ENCODE data around the gene KCP. TPM values are rescaled to one million over a fixed set of nuclear protein-coding genes. Genes with fewer than 3 reads are reported as not detected.

KCP gene
- polyA plus RNA-seq, 1 of the 3 experiments (the other 2 are of a cell fraction) = not detected

DNA sequence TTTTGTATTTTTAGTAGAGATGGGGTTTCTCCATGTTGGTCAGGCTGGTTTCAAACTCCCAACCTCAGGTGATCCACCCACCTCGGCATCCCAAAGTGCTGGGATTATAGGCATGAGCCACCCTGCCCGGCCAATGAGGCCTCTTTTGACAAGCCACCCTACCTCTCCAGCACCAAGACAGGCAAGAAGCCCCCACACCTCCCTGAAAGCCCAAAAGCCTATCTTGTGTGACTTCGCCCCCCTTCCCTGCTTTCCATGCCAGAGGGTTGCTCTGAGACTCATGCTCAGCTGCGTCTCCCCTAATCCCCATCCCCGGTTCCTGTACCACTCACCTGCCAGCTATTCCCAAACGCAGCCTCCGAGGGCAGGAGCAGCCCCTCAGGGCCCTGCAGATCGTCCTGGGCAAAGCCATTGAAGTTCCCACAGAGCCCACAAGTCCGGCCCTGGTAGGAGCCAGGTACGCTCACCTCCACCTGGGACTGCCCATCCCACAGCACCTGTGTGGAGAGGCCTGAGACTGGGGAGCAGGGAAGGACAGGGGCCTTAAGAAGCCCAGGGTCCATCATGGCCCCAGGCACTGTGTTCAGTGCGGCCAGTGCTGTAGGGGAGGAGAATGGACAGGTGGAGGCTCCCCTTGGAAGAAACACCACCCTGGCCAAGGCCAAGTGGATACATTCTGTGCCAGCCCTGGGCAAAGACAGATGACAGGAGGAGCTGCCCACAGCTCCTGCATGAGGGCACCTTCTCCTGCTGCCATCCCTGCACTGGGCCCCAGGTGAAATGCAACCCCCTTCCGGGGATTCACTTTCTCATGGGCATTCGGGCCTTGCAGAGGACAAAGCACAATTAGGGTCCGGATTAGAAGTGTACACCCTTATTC, 32.0 kb downstream of the KCP start:
- no peak overlapping the region for H3K27ac ChIP-seq (ENCODE audit: low read depth in 2 of 2, low read length in 1 of 2)
- H4K20me1 ChIP-seq (ENCODE audit: insufficient read depth) = no peaks in the 10 kb centered on the region
- peaks cover 0 to 24% of the 10 kb centered on the region in 2 experiments; a peak in 1 of 4 replicates for H3K4me1 ChIP-seq (ENCODE audit: control insufficient read depth in 1 of 2, insufficient read depth in 2 of 2, low read depth in 1 of 2, low read length in 1 of 2)
- H3K79me2 ChIP-seq (ENCODE audit: insufficient read depth) = no peaks in the 10 kb centered on the region
- H3K9ac ChIP-seq = no peak overlapping the region
- 79% methylated on average over 13 of the region's 14 CpGs for WGBS (ENCODE audit: low lambda C conversion rate)
- DNase-seq = no peak
- ChIA-PET CTCF (interaction anchor here (0.9 to 12.3 kb wide), 27 partner anchors 8 to 531 kb away, joined by 3 to 181 read pairs (median 7); partner anchors contain the start of genes ATP6V1F and METTL2B), POLR2A (no interaction called here)
- H3K9me2 ChIP-seq = no peaks in the 10 kb centered on the region
- no peaks in the 10 kb centered on the region for H3K36me3 ChIP-seq (replicated peaks in 1 of 2; ENCODE audit: control insufficient read depth in 1 of 2, insufficient read depth in 2 of 2, low read length in 1 of 2)
- H3K27me3 ChIP-seq (ENCODE audit: insufficient read depth) = no peaks in the 10 kb centered on the region
- TF ChIP-seq FOXJ3 (CRISPR knock-in tag; IDR thresholded peaks at IDR 0.05) (no peak), SMC3 (IDR thresholded peaks at IDR 0.05; ENCODE audit: low read depth, low read length) (no peak), YY1 (IDR thresholded peaks at IDR 0.05; ENCODE audit: low read depth) (no peak), POLR2AphosphoS5 (IDR thresholded peaks at IDR 0.05; ENCODE audit: low read depth, low read length) (no peak), MXI1 (IDR thresholded peaks at IDR 0.05; ENCODE audit: low read depth, low read length) (no peak), NRF1 (IDR thresholded peaks at IDR 0.05; ENCODE audit: low read depth, low read length) (no peak)
- TF ChIP-seq, protein P1, sequence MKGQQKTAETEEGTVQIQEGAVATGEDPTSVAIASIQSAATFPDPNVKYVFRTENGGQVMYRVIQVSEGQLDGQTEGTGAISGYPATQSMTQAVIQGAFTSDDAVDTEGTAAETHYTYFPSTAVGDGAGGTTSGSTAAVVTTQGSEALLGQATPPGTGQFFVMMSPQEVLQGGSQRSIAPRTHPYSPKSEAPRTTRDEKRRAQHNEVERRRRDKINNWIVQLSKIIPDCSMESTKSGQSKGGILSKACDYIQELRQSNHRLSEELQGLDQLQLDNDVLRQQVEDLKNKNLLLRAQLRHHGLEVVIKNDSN (IDR thresholded peaks at IDR 0.05; ENCODE audit: borderline replicate concordance, low read depth) = no peak
- TF ChIP-seq, protein P2, sequence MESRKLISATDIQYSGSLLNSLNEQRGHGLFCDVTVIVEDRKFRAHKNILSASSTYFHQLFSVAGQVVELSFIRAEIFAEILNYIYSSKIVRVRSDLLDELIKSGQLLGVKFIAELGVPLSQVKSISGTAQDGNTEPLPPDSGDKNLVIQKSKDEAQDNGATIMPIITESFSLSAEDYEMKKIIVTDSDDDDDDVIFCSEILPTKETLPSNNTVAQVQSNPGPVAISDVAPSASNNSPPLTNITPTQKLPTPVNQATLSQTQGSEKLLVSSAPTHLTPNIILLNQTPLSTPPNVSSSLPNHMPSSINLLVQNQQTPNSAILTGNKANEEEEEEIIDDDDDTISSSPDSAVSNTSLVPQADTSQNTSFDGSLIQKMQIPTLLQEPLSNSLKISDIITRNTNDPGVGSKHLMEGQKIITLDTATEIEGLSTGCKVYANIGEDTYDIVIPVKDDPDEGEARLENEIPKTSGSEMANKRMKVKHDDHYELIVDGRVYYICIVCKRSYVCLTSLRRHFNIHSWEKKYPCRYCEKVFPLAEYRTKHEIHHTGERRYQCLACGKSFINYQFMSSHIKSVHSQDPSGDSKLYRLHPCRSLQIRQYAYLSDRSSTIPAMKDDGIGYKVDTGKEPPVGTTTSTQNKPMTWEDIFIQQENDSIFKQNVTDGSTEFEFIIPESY (IDR thresholded peaks at IDR 0.05; ENCODE audit: borderline replicate concordance, low read depth) = no peak
- H3F3A ChIP-seq (replicated peaks; ENCODE audit: insufficient read depth) = peaks cover 8% of the 10 kb centered on the region
- H3K4me3 ChIP-seq (ENCODE audit: low read depth in 2 of 2, low read length in 1 of 2) = no peak overlapping the region
- no peak overlapping the region for H2AFZ ChIP-seq (ENCODE audit: low read depth)
- H3K9me3 ChIP-seq = no peaks in the 10 kb centered on the region
- H3K4me2 ChIP-seq = no peak overlapping the region

DNA sequence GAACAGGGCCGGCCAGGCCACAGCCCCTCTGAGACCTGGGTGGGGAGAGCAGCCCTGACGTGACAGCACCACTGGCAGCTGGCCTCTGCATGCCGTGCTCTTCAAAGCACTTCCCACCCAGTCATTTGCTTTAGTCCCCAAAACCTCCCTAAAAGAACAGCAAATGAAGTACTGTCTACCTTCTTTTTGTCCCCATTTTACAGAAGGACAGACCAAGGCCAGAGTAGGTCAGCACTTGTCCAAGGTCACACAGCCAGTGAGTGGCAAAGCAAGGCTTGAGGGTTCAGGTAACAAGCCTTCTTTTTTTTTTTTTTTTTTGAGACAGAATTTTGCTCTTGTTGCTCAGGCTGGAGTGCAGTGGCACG, 32.8 kb downstream of the KCP start:
- Histone ChIP-seq H3K27ac (ENCODE audit: low read depth in 2 of 2, low read length in 1 of 2) (no peak overlapping the region), H3K36me3 (replicated peaks in 1 of 2; ENCODE audit: control insufficient read depth in 1 of 2, insufficient read depth in 2 of 2, low read length in 1 of 2) (no peaks in the 10 kb centered on the region), H3K9me3 (no peaks in the 10 kb centered on the region), H3K4me2 (no peak overlapping the region), H3K9me2 (no peaks in the 10 kb centered on the region), H3K9ac (no peak overlapping the region), H4K20me1 (ENCODE audit: insufficient read depth) (no peaks in the 10 kb centered on the region), H2AFZ (ENCODE audit: low read depth) (no peak overlapping the region), H3K27me3 (ENCODE audit: insufficient read depth) (no peaks in the 10 kb centered on the region), H3K79me2 (ENCODE audit: insufficient read depth) (no peaks in the 10 kb centered on the region), H3K4me3 (ENCODE audit: low read depth in 2 of 2, low read length in 1 of 2) (no peak overlapping the region), H3F3A (replicated peaks; ENCODE audit: insufficient read depth) (peaks cover 8% of the 10 kb centered on the region), H3K4me1 (ENCODE audit: control insufficient read depth in 1 of 2, insufficient read depth in 2 of 2, low read depth in 1 of 2, low read length in 1 of 2) (peaks cover 0 to 24% of the 10 kb centered on the region in 2 experiments; a peak in 1 of 4 replicates)
- 96% methylated on average over 3 of the region's 4 CpGs for WGBS (ENCODE audit: low lambda C conversion rate)
- CTCF ChIA-PET = interaction anchor here (1.0 to 12.3 kb wide), 9 partner anchors 7 to 451 kb away, joined by 3 to 181 read pairs (median 32); a partner anchor contains a TSS
- POLR2A ChIA-PET = no interaction called here
- DNase-seq = no peak
- TF ChIP-seq RFX5 (IDR thresholded peaks at IDR 0.05; ENCODE audit: low read length) (no peak), FOSL2 (IDR thresholded peaks at IDR 0.05; ENCODE audit: borderline replicate concordance, low read depth) (no peak), FOXM1 (IDR thresholded peaks at IDR 0.05; ENCODE audit: low read depth) (no peak), NFIC (IDR thresholded peaks at IDR 0.05; ENCODE audit: borderline replicate concordance) (no peak), MEF2A (IDR thresholded peaks at IDR 0.05; ENCODE audit: borderline replicate concordance, low read depth) (no peak), NRF1 (IDR thresholded peaks at IDR 0.05; ENCODE audit: low read depth, low read length) (no peak), GABPA (IDR thresholded peaks at IDR 0.05; ENCODE audit: low read depth) (no peak), MXI1 (IDR thresholded peaks at IDR 0.05; ENCODE audit: low read depth, low read length) (no peak), FOXJ3 (CRISPR knock-in tag; IDR thresholded peaks at IDR 0.05) (no peak)
- TF ChIP-seq, protein P3, sequence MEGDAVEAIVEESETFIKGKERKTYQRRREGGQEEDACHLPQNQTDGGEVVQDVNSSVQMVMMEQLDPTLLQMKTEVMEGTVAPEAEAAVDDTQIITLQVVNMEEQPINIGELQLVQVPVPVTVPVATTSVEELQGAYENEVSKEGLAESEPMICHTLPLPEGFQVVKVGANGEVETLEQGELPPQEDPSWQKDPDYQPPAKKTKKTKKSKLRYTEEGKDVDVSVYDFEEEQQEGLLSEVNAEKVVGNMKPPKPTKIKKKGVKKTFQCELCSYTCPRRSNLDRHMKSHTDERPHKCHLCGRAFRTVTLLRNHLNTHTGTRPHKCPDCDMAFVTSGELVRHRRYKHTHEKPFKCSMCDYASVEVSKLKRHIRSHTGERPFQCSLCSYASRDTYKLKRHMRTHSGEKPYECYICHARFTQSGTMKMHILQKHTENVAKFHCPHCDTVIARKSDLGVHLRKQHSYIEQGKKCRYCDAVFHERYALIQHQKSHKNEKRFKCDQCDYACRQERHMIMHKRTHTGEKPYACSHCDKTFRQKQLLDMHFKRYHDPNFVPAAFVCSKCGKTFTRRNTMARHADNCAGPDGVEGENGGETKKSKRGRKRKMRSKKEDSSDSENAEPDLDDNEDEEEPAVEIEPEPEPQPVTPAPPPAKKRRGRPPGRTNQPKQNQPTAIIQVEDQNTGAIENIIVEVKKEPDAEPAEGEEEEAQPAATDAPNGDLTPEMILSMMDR (IDR thresholded peaks at IDR 0.05) = no peak
- TF ChIP-seq, protein P2 (IDR thresholded peaks at IDR 0.05; ENCODE audit: borderline replicate concordance, low read depth) = no peak
- TF ChIP-seq, protein P1 (IDR thresholded peaks at IDR 0.05; ENCODE audit: borderline replicate concordance, low read depth) = no peak
- TF ChIP-seq, protein P4, sequence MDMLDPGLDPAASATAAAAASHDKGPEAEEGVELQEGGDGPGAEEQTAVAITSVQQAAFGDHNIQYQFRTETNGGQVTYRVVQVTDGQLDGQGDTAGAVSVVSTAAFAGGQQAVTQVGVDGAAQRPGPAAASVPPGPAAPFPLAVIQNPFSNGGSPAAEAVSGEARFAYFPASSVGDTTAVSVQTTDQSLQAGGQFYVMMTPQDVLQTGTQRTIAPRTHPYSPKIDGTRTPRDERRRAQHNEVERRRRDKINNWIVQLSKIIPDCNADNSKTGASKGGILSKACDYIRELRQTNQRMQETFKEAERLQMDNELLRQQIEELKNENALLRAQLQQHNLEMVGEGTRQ (IDR thresholded peaks at IDR 0.05; ENCODE audit: borderline replicate concordance, low read depth, low read length) = no peak

Data from SK-N-SH (cell line).